ENCODE results near the gene ADPRHL1.

Gene ADPRHL1

DNA sequence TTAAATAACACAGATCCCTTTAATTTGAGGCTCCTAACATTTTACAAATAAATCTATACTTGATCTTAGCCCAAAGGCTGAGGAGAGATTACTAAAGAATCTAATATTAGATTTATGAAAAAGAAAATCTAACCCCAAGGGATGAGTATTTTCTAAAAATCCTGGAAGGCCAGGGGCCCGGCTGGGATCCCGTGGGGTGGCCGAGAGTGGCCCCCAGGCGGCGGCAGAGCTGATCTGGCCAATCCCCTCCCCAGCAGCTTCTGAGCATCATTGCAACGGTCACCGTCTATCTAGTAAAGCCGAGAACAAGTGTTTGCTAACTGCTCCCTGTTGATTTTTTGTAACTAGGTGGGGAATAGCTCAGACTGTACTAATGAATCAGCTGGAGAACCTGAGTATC, 37.5 kb downstream of the ADPRHL1 start:
- DNase-seq (ENCODE audit: low read depth), result no peak

DNA sequence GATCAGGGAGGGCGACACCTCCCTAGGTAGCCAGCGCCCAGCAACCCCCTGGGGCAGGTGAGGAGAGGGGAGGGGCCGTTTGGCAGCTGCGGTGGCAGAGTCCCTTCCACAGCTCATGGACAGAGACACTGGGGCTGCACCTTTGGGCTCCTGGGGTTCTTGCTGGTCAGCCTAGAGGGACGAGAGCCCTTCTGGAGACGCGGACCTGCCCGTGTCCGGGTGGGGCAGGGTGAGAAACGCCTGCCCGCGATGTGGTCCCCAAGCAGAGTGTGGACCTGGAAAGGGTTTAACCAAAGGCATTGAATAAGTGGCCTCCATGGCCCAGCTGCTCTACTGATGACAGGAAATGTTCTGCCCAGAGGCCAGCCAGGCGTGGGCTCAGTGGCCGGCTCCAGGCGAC, 38.3 kb downstream of the ADPRHL1 start:
- no peak for DNase-seq (ENCODE audit: low read depth)

DNA sequence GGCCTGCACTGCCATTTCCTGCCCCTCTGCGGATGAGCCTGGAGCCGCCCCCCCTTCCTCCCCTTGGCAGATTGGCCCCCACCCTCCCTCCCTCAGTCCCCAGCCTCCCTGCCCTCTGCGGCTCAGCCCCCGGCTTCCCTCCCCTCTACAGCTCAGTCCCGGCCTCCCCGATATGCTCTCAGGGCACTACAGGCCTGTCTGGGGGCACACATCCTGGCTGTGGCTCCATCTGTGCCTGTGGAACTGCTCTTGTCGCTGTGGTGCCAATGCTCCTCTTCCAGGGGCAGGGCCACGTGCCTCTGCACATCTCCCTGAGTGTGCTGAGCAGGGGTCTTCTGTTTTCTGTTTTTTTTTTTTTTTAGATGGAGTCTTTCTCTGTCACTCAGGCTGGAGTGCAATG, 39.0 kb downstream of the ADPRHL1 start:
- no peak for DNase-seq (ENCODE audit: low read depth)

DNA sequence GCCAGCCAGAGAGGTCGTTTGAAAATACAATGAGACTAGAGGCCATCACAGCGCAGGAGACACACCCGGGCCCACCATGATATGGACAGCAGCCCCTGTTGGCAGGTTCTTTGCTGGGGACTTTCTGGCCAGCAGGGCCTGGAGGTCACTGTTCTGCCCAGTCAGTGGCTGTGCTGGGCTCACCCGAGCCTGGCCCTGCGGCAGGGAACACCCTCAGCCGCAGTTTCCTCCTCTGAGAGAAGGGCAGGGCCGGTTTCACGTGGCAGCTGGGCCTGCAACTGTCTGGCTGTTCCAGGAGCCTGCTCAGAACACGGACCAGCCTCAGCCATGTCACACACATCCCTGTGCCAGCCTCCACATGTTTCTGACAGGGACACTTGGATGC, 39.4 kb downstream of the ADPRHL1 start:
- no peak for DNase-seq (ENCODE audit: low read depth)

DNA sequence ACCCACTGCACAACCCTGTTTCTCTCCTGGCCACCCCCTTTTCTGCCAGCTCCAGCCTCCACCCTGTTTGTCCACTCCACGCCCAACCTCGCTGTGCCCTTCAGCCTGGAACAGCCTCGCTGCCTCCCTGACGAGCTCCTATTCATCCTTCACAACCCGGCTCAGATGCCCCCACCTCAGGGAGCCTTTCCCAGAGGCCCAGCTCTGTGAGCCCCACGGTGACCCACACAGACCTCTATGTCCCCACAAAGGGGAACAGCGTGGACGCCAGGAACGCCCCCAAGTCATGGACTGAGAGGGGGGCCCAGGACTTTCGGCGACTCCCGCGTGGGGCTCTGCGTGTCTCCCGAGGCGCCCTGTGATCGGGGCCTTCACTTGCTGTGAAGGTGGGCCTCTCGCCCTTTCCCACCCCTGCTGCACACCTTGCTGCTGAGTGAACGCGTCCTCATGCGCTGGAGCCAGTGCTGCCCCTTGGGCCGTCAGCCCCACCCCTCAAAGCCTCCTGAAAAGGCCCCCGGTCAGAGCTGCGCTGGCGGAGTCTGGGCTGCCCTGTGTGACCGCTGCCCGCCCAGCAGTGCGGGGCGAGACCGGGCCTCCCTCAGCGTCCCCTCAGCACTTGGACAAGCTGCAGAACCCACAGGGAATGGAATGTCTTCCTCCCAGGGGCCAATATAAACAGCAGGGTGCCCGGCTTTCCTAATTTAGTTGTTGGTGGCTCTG, 40.0 kb downstream of the ADPRHL1 start:
- DNase-seq (ENCODE audit: low read depth), result no peak

DNA sequence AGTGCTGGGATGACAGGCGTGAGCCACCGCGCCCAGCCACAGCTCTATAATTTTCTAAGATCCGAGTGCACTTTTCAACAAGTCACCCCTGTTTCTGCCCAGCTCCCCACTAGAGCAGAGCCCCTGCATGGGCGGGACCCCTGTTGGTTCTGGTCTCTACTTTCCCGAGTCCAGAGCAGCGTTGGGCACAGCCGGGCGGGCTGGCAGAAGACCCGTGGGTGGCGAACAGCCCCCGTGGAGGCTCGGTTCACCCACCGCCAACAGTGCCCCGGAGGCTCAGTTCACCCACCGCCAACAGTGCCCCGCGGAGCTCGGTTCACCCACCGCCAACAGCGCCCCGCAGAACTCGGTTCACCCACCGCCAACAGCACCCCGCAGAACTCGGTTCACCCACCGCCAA, 40.8 kb downstream of the ADPRHL1 start:
- no peak for DNase-seq (ENCODE audit: low read depth)

DNA sequence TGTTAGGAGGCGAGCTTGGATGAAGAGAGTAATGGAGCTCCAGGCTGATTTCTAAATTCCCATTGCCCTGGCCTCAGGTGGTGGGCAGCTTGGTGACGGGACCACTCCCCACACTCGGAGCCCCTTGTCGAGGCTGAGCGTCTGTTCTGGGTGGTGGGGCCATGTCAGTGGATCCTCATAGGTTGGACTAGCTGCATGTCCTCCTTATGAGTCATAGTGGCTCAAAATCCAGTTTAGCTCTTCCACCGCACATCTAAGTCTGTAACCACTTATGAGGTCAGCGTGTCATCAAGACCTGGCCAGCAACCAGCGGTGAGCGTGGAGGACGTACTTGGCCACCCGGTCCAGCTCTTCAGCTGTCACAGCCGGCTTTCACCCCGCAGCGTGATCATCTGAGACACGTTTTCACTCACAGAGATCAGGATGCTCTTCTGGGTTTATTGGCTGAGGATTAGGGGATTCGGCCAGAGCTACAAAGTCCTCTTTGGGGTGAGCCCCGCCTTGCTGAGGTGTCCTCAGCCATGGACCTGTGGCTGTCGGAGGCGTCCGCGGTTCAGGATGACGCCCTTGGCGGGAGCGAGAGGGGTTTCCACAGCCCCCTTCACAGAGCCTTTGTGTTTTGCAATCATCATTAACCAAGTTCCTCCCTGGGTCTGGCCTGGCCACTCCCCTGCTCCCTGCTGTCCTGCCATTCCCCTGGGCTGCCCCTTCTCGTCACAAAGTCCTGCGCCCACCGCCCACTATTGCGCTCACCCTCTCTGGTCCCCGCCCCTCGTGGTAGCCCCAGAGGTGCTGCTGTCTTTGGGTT, 41.9 kb downstream of the ADPRHL1 start:
- peak; percentile 93 for DNase-seq (ENCODE audit: low read depth)

DNA sequence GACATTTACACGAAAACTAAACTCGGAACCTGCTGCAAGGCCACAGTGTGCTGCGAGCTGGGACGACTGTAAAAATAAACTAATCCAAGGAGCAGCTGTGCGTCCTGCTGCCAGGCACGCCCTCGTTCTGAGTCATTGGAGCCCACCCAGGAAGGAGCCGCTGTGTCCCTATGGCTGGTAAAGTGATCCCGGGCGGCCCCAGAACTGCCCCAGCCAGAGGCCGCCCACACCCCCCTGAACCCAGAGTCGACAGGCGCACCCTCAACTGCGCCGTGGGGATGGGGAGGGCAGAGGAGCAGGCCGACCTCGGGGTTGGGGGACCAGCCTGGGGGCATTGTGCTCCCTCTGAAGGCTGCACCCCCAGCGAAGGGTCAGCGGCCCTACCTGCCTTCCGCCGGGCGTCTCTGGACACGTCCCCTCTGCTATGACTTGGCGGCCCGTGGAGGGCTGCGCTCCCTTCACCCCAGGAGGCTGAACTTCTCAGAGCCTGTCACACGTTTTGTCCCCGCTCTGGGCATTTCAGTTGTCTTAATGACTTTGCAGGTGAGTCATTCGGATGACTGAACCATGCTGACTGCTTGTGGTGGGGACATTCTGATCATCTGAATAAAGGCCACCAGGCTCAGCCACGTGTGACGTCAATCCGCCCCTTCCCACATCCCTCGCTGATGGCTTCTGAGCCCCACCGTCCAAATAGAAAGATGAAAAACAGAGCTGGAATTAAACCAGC, 42.7 kb downstream of the ADPRHL1 start:
- DNase-seq (ENCODE audit: low read depth), result peak; percentile 57

DNA sequence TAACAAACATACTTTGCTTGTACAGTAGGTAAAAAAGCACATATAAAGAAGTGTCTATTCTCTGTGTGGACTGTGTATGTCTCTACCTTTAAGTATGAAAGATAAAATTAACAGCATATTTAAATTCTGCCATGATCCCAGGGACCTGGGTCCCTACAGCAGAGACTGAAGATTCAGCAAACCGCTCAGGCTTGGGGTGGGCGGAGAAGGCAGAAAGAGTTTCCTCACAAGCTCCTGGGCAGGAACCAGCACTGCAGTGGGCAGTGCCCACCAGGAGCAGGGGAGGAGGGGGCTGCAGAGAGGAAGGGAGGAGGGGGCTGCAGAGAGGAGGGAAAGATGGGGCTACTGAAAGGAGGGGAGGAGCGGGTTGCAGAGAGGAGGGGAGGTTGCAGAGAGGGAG, 44.7 kb downstream of the ADPRHL1 start:
- no peak for DNase-seq (ENCODE audit: low read depth)

DNA sequence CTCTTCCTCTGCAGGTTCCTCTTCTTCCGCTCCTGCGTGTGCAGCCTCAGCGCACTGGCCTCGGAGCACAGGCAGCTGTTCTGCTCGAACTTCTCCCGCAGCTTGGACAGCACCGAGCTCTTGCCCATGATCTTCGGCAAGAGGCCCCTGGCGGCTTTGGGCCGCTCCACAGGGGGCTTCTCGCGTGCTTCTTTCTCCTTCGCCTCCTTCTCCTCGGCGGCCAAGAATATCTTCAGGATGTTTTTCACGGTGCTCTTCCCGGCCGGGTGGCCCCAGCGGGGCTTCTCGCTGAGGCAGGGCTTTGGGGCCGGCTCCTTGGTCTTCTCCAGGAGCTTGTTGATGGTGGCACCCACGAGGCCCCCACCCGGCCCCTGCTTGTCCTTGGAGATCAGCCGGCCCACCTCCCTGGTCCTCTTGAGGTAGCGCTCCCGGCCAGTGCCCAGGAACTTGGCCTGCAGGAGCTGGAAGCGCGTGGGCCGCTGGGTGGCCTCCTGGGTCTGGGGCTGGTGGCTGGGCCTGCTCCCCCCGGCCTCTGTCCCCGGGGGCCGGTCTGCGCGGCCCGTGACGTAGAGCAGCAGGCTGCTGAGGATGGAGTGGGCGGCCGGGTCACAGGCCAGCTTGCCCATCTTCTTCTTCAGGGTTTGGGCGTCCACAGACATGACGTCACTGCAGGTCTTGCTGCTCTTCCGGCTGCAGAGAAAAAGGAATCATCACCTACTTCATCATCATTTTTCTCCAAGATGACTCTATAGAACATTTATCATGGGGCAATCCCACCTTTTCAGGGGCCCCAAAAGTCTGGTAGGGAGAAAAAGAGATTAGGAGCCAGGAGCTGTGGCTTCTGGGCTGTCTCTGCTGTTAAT, 45.5 kb downstream of the ADPRHL1 start:
- DNase-seq (ENCODE audit: low read depth), result no peak

DNA sequence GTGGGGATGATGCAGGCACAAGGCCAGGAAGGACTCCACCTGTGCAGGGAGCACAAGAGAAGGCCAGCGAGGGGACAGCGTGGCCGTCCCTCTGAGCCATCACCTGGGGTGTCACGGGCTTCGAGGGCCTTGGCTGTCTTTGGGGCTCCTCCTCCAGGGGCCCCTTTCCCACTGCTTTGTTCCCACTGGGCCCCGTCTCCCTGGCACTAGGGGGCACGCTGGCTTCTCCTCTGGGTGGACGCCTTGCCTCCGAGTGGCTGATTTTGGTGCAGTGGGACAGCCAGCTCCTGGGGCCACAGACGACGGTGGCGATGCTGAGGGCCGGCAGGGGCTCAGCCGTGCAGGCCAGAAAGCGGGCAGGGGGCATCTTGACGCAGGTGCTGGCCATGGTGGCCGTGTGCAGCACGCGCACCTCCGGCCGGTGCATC, 46.2 kb downstream of the ADPRHL1 start:
- no peak for DNase-seq (ENCODE audit: low read depth)

DNA sequence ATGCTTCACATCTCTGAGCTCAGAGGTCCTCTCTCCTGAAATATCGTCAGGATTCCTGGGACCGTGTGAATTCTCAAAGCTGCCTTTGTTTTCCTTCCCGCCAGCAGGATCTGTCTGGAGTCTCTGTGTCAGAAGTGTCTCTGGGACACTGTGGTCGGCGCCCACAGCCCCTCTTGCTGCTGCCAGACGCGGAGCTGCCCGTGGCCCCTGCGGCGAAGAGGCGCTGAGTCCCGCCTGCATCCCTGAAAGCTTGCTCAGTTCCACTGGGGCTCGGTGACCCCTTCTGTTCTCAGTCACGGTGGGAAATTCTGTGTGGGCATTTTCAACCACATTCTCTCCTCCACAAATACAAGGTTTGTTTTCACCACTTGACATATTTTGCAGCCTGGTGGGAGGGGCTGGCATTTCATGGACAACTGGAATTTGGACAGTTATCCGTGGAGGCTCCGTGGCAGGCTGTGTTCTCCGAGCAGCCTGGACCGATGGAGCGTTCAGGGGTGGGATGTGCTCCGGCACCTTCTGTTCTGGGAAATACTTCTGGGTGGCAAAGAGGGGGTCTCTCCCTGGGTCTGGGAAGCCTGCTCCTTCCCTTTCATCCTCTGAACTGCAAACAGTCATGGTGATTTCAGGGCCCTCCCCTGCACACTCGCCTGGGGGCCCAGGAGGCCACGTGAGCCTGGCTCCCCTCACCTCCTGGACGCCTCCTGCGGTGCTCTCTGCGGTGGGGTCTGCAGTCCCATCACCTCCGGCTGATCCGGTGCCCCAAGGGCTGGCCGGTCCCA, 46.8 kb downstream of the ADPRHL1 start:
- DNase-seq (ENCODE audit: low read depth), result no peak

DNA sequence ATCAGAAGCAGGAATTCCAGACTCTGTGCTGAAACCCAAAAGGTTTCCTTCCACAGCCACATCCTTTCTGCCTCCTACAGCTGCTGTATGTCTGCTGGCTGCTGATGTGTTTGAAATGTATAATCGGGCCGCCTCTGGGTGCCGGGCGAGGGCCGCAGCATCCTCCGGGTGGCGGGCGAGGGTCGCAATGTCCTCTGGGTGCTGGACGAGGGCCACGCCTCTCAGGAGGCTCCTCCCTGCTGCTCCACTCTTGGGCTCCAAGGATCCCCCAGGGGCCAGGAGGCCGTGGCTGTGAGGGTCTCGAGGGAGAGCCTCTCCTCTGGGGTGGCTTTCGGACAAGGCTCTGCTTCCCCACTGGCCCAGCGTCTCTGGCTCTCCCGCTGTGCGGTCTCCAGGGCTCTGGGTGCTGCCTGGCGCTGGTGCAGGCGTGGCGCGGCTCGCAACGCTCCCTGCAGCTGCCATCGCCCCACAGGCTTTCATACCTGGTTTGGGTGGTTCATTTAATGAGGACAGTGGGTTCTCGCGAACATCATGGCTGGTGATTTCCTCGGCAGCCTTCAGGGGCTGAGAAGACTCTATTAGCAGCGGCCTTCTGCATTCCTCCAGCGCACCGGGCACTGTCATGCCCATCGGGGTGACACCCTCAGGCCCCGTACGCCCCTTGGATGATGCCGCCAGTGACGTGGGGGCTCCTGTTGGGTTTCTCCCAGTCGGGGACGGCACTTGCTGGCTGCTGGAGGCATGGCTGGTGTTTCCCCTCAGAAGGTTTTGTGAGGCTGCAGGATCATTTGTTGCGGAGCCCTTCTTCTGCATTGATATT, 47.6 kb downstream of the ADPRHL1 start:
- DNase-seq (ENCODE audit: low read depth), result no peak

DNA sequence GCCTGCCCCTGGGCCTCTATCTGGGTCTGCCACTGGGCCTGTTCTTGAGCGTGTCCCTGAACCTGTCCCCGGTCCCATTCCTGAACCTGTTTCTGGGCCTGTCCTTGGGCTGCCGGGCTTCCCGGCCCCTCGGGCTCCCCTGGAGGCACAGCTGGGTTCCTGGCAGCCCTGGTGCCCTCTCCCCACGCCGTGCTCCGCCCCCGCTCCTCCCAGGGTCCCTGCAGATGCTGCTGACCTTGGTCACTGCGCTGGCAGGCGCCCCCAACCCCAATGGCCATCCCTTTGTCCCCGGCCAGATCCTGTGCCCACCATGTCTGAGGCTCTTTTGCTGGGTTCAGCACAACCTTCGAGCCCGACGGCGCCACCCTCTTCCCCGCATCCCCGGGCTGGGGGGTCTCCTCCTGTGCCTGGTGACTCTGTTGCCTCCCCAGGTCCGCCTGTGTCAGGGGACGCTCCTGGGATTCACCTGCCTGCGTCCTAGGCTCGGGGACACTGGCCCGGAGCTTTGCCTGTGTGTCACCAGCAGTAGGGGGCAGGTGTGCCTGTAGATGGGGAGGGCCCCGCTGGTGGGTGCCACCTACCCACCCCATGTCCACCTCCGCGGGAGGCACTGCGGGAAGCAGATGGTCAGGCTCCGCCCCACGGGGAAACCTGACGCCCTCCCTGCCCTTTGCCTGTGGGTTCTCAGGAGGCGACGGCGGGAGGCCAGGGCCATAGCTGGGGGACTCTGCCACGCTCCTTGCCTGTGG, 48.4 kb downstream of the ADPRHL1 start:
- DNase-seq (ENCODE audit: low read depth), result no peak

DNA sequence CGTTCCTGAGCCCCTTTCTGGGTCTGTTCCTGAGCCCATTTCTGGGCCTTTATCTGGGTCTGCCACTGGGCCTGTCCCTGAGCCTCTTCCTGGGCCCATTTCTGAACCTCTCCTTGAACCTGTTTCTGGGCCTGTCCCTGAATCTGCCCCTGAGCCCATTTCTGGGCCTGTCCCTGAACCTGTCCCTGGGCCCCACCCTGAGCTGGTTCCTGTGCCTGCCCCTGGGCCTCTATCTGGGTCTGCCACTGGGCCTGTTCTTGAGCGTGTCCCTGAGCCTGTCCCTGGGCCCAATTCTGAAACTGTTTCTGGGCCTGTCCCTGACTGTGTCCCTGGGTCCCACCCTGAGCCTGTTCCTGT, 48.9 kb downstream of the ADPRHL1 start:
- no peak for DNase-seq (ENCODE audit: low read depth)

DNA sequence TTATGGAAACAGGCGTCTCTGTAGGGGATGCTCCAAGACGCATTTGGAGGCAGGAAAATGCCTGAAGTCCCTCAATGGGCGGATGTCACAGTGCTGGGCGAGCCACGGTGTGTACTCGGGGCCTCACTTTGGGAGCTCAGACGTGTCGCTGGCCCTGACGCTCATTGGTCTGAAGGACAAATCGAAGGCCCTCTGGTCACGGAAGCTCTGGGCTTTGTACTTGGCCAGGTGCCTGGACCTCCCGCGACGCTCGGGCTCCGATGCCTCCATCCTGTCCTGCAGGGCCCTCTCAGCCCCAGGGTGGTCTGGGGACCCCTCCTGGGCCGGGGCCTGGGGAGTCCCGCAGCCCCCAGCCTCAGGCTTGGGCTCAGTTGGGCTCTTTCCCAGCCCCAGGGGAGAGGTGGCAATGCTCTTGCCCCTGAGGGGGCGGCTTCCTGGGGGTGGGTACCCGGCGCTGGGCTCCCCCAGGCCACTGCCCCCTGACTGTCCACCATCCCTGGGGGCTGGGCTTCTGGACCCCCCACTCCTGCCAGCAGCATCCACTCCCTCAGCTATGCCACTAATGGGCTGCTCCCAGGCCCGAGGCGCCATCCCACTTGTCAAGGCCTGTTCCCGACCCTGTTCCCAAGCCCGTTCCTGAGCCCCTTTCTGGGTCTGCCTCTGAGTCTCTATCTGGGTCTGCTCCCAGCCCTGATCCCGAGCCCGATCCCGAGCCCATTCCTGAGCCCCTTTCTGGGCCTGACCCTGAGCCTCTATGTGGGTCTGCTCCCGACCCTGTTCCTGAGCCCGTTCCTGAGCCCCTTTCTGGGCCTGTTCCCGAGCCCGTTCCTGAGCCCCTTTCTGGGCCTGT, 49.8 kb downstream of the ADPRHL1 start:
- no peak for DNase-seq (ENCODE audit: low read depth)

DNA sequence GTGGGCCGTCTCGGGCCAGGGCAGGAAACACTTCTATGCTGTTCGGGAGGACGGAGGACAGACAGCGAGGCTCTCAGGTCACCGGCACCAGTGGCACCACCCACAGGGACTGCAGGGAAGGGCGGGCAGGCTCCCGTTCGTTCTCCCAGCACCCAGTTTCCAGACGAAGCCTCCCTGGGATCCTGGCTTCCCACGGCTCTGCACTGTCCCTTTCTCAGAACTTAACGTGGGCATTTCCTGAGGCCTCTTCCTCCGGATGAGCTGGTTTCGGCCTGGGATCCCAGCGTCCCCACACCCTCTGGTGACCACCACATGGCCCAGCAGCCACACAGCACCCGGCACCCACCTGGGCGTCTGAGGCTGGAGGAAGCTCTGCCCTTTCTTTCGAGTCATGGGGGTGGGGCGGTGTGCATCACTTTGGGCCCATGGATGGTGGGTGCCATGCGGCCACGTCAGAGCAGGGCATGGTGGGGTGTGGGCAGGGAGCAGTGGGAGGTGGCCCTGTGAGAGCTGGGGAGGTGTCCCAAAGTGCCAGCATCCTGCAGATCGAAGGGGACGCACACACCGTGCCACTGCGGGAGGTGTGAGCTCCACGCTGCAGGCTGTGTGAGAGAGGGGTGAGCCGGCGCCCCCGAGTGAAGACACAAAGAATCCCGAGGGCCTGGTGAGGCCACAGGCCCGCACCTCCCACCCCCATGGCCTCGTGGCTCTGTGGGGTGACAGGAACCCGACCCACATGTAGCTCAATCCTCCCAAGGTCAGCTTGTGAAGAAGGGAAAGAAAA, 50.6 kb downstream of the ADPRHL1 start:
- no peak for DNase-seq (ENCODE audit: low read depth)

Measured in GM04503 (cell line).